Lower leg skin (tissue), 4 donors: ENCODE results near the gene GRIK2. TPM values are rescaled to one million over a fixed set of nuclear protein-coding genes. Genes with fewer than 3 reads are reported as not detected.
"Not testable (repeated sequence)": the region's sequence is repeated elsewhere in the genome, so short reads cannot be mapped to it uniquely, and the experiment has no call there.

ENCODE experiments used
- DNase-seq, 2 donors: peaks; one replicate each; pipeline ENCODE4 v3.0.0-alpha.2; 2019; ENCODE audit warnings: low spot score in 2 of 2
- H3K4me3 ChIP-seq: fragments of 200-600 bp; sonication (generic); 2 replicates; pipeline ENCODE4 v1.5.1; 2017; ENCODE audit warnings: mild to moderate bottlenecking, low read depth; ENCODE audit not compliant: poor library complexity, severe bottlenecking
- POLR2A ChIP-seq, 2 donors: fragments of 450-650 bp; IDR thresholded peaks; one replicate each; pipeline ENCODE4 v1.6.1; 2016 to 2017; ENCODE audit warnings: antibody characterized with exemption in 2 of 2, mild to moderate bottlenecking in 1 of 2, moderate library complexity in 1 of 2
- WGBS, 2 donors: methylation state at CpG; one replicate each; pipeline ENCODE4 v1.1.5; 2018; 5-methylcytosine and 5-hydroxymethylcytosine counted together
- intact Hi-C: fragments of 100-400 bp; cut with DNase I; formaldehyde crosslinking; loops from one replicate; pipeline ENCODE4 v1.15.0; 2023; ENCODE audit warnings: low total_unique reads
- total RNA-seq, 4 donors: library from RNA; depleted of rRNA; stranded (reverse); fragments of >200 nt; gene quantifications; one replicate each; pipeline ENCODE4 v1.1.0, GENCODE V29; 2016
- TF ChIP-seq, protein P1 (sequence below), 3 donors: fragments of 450-650 bp; IDR thresholded peaks; one replicate each; pipeline ENCODE4 v1.5.1; 2016; ENCODE audit warnings: antibody characterized with exemption in 3 of 3, mild to moderate bottlenecking in 3 of 3, moderate library complexity in 2 of 3

Gene GRIK2
- total RNA-seq, 4 donors from 2014 or later, result 0.04 to 2.0 (median 0.60) TPM

DNA sequence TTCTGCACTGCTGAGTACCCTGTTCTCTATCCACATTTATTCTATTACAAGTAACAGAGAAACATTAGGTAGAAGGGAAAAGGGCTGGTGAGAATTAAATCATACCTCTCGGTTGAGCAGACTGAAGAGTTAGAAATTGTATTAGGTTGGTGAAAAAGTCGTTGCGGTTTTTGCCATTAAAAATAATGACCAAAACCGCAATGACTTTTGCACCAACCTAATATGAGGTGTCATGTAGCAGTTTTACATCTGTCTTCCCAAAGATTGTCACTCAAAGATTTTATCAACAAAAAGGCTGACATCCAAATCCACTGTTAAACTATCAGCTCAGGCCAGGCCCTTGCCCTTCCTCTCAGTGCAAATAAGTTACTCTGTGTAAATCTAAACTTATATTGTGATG is 28.3 kb upstream of the GRIK2 start:
- WGBS, 2 donors, result 76 to 84% methylated on average over 4 of the region's 4 CpGs
- intact Hi-C loops, result no loop called here
- DNase-seq, result no peak

DNA sequence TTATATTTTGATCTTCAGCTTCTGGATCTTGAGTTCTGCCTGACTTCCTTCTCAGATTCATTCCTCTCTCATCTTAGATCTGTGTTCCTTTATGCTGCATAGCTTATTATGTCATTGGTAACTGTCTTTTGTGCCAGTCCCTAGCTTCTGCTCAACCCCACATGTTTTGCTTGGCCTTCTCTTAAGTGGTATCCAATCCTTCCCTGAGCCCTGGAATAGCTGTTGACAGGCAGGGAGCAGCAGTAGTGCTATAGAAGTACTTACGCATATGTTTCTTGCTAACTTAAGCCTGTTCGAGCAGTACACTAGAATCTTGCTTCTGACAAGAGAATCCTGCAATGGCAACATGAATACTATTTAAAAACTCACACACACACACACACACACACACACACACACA is 13.6 kb upstream of the GRIK2 start:
- no peak overlapping the region for H3K4me3 ChIP-seq
- DNase-seq, result no peak
- WGBS, 2 donors, result 83 to 84% methylated on average over 2 of the region's 2 CpGs
- intact Hi-C loops, result no loop called here
- TF ChIP-seq, protein P1, sequence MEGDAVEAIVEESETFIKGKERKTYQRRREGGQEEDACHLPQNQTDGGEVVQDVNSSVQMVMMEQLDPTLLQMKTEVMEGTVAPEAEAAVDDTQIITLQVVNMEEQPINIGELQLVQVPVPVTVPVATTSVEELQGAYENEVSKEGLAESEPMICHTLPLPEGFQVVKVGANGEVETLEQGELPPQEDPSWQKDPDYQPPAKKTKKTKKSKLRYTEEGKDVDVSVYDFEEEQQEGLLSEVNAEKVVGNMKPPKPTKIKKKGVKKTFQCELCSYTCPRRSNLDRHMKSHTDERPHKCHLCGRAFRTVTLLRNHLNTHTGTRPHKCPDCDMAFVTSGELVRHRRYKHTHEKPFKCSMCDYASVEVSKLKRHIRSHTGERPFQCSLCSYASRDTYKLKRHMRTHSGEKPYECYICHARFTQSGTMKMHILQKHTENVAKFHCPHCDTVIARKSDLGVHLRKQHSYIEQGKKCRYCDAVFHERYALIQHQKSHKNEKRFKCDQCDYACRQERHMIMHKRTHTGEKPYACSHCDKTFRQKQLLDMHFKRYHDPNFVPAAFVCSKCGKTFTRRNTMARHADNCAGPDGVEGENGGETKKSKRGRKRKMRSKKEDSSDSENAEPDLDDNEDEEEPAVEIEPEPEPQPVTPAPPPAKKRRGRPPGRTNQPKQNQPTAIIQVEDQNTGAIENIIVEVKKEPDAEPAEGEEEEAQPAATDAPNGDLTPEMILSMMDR (IDR thresholded peaks at IDR 0.05), result no peak
- no peak for TF ChIP-seq POLR2A (IDR thresholded peaks at IDR 0.05)

More for the DNA sequence above, 28.3 kb upstream of the GRIK2 start:
- TF ChIP-seq, protein P1 (IDR thresholded peaks at IDR 0.05), result no peak
- TF ChIP-seq POLR2A (IDR thresholded peaks at IDR 0.05), result no peak
- no peak overlapping the region for H3K4me3 ChIP-seq

DNA sequence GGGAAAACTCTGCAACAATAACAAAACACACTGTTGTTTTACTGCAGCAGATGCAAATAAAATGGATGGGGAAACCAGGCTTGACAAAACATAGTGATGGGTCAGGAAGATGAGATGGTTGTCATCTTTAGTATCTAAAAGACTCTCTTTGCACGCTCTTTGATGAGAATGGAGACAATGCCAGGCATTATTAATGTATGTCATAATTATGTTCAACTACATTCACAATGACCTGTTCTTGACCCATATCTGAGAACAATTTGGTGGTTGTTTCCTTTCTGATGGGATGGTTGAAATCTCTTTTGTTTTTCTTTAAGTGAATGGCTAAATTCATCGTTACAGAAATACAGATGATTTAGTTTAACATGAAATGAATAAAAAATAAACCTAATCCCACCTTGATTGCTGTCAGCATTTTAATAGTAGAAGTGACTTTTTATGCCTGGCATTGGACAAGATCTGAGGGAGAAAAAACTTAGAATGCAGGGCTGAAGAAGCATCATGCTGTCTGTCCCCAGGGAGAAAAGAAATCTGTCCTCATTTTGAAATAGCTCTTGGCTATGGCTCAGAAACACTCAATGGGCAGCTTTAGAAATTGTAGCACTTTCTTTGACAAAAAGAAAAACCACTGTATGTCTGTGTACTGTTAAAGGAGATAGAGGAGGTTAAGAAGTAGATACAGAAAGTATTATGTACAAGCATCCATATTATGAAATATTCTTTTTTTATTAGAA is 12.4 kb upstream of the GRIK2 start:
- intact Hi-C loops, result no loop called here
- no peak overlapping the region for H3K4me3 ChIP-seq
- 55 to 73% methylated on average over 2 of the region's 2 CpGs for WGBS, 2 donors
- no peak for TF ChIP-seq POLR2A (IDR thresholded peaks at IDR 0.05)
- TF ChIP-seq, protein P1 (IDR thresholded peaks at IDR 0.05), result no peak
- no peak for DNase-seq

DNA sequence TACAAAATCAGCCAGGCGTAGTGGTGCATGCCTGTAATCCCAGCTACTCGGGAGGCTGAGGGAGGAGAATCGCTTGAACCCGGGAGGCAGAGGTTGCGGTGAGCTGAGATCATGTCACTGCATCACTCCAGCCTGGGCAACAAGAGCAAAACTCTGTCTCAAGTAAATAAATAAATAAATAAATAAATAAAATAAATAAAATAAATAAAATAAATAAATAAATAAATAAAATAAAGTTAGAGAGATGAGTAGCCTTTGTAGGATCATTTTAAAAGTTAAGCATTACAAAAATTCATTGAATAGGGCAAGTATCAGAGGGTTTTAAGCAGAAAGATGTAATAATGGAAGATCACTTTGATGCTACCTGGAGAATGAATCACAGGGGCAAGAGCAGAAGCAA is 9.8 kb upstream of the GRIK2 start:
- DNase-seq, intact Hi-C loops, H3K4me3 ChIP-seq: not testable (repeated sequence)
- 95 to 100% methylated on average over 5 of the region's 5 CpGs for WGBS, 2 donors

DNA sequence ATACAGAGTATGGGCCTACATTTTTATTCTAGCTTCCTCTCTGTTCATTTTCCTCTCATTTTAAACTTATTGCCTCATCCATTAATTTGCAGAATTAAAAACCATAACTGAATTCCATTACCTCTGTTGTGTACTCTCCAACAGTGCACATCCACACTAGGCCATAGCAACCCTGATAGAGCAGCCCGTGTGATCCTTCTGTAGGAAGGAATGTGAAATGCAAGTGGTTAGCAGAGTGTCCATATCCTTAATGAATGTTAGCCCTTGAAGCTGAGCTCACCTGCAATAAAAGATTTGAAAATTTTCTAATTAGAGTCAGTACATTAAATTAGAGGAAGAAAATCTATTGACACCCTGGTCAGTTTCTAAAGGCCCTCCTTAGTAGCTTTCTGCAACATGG is 6.5 kb upstream of the GRIK2 start:
- DNase-seq, result no peak
- TF ChIP-seq POLR2A (IDR thresholded peaks at IDR 0.05), result no peak
- TF ChIP-seq, protein P1 (IDR thresholded peaks at IDR 0.05), result no peak
- 60 to 76% methylated on average over 1 of the region's 1 CpG for WGBS, 2 donors
- no peak overlapping the region for H3K4me3 ChIP-seq
- intact Hi-C loops, result no loop called here

DNA sequence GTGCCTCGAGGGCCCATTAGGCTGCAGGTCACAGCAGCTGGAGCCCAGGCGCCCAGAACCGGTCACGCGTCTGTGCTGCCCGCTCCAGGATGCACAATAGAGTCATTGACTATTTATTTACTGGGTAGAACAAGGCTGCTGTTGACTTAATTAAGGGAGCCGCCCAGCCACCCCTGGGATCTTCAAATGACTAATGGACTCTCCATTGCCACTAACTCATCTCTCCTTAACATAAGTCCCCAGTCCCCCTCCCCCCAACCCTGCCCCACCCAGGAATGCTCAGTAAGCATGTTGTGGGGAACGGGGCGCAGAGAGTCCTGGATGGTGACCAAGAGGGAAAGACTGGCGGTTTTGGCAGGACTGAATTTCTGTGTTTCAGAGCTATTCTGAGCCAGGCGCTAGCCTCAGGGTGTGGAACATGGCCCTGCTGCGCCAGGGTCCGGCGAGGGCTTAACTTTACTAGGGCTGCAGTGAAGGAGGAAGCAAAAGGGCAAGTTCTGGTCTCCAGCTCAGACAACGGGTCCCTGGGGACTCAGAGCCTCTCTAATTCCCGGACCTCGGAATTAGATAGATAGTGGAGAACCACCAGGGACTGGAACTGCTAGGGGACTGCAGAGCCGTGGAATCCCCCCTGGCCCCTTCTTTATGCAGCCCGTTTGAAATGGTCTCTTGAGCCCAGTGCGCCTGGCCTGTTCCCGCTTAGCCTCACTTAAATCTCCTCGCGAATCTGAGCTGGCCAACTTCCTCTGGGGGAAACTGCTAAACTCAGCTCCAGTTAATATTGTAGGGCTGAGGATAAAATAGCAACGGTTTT is 1.5 kb upstream of the GRIK2 start:
- no peak for DNase-seq
- intact Hi-C loops, result no loop called here
- TF ChIP-seq, protein P1 (IDR thresholded peaks at IDR 0.05), result no peak
- no peak for TF ChIP-seq POLR2A (IDR thresholded peaks at IDR 0.05)
- no peak overlapping the region for H3K4me3 ChIP-seq
- WGBS, 2 donors, result 16 to 26% methylated on average over 18 to 24 of the region's 24 CpGs
